Measurements from ENCODE around the gene ARFGAP3.
"Not testable (repeated sequence)": the region's sequence is repeated elsewhere in the genome, so short reads cannot be mapped to it uniquely, and the experiment has no call there.

Gene ARFGAP3

GRCh38 chr22:42752912-42753311 lies 104.2 kb downstream of the ARFGAP3 start:
- Histone ChIP-seq H3K4me1 (ENCODE audit: control insufficient read depth in 1 of 2, insufficient read depth in 2 of 2, low read length in 2 of 2) (no peaks in the 10 kb centered on the region), H3K36me3 (ENCODE audit: control insufficient read depth in 1 of 2, insufficient read depth in 2 of 2, low read length in 2 of 2) (no peaks in the 10 kb centered on the region), H3K27me3 (ENCODE audit: low read depth, low read length) (no peaks in the 10 kb centered on the region), H3K9me3 (ENCODE audit: control insufficient read depth in 1 of 2, low read length in 2 of 2) (no peaks in the 10 kb centered on the region), H3K4me3 (ENCODE audit: low read depth in 1 of 2, low read length in 2 of 2) (no peak overlapping the region), H3K27ac (ENCODE audit: low read length) (peak overlapping the region; percentile 35)

DNA sequence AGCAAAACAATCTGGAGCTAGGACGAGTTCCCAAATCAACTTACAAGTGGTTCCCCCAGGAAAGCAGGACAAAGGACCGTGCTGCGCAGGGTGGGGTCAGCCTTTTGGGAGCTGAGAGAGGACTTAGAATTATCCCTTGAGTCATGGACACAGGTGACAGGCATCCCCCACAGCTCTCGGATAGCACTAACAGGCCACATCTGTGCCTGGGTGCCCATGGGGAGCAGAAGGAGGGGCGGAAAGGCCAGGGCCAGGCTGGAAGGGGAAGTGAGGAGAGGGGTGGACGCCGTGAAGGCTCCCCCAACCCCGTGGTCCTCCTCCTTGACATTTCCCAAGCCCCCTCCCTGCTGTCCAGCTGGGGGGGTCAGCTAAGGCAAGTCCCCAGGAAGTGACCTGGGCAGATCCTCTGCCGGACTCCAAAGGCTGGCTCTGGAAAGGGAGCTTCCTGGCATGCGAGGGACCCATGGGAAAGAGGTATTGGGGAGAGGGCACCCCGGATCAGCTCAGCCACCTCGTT lies 104.8 kb downstream of the ARFGAP3 start:
- Histone ChIP-seq H3K9me3 (ENCODE audit: control insufficient read depth in 1 of 2, low read length in 2 of 2) (no peaks in the 10 kb centered on the region), H3K4me1 (ENCODE audit: control insufficient read depth in 1 of 2, insufficient read depth in 2 of 2, low read length in 2 of 2) (no peaks in the 10 kb centered on the region), H3K36me3 (ENCODE audit: control insufficient read depth in 1 of 2, insufficient read depth in 2 of 2, low read length in 2 of 2) (no peaks in the 10 kb centered on the region), H3K27ac (ENCODE audit: low read length) (peak overlapping the region; percentile 35), H3K27me3 (ENCODE audit: low read depth, low read length) (no peaks in the 10 kb centered on the region), H3K4me3 (ENCODE audit: low read depth in 1 of 2, low read length in 2 of 2) (no peak overlapping the region)

DNA sequence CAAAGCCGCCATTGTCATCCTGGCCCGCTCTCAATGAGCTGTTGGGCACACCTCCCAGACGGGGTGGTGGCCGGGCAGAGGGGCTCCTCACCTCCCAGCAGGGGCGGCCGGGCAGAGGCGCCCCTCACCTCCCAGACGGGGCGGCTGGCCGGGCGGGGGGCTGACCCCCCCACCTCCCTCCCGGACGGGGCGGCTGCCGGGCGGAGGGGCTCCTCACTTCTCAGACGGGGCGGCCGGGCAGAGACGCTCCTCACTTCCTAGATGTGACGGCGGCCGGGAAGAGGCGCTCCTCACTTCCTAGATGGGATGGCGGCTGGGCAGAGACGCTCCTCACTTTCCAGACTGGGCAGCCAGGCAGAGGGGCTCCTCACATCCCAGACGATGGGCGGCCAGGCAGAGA lies 106.7 kb downstream of the ARFGAP3 start:
- not testable (repeated sequence) for H3K4me1 ChIP-seq (ENCODE audit: control insufficient read depth in 1 of 2, insufficient read depth in 2 of 2, low read length in 2 of 2); H3K36me3 ChIP-seq (ENCODE audit: control insufficient read depth in 1 of 2, insufficient read depth in 2 of 2, low read length in 2 of 2); H3K27ac ChIP-seq (ENCODE audit: low read length); H3K27me3 ChIP-seq (ENCODE audit: low read depth, low read length); H3K4me3 ChIP-seq (ENCODE audit: low read depth in 1 of 2, low read length in 2 of 2); H3K9me3 ChIP-seq (ENCODE audit: control insufficient read depth in 1 of 2, low read length in 2 of 2)

DNA sequence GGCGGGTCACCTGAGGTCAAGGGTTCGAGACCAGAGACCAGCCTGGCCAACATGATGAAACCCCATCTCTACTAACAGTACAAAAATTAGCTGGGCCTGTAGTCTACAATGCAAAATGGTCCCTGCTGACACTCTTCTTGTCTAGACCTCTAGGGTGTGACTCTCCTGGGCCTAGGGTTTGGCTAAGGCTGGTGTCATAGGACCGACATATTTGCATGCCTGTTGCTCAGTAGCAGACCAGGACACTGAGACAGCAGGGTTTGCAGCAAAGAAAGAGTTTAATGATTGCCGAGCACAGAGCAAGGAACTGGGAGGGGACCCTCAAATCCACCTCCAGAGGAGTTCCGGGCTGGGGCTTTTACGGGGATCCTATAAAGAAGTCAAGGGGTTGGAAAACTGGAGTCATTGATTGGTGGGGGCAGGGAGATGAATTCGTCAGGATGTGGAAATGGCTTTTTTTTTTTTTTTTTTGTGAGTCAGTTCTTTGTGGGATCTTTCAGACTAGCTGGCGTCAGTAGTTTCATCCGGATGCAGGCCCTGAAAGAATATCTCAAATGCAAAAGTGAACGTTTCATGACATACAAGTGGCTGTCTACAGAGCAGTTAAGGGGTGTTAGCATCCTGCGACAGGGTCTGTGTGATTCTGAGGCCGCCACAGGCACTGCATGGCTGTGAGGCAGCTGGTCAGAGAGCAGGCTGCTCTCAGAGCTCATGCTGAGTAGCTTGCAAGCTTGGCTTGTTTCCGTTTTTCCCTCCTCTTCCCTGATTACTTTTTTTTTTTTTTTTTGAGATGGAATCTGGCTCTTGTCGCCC lies 109.2 kb downstream of the ARFGAP3 start:
- Histone ChIP-seq H3K27me3 (ENCODE audit: low read depth, low read length) (no peaks in the 10 kb centered on the region), H3K27ac (ENCODE audit: low read length) (peak overlapping the region; percentile 19), H3K9me3 (ENCODE audit: control insufficient read depth in 1 of 2, low read length in 2 of 2) (no peaks in the 10 kb centered on the region), H3K4me3 (ENCODE audit: low read depth in 1 of 2, low read length in 2 of 2) (no peak overlapping the region), H3K4me1 (ENCODE audit: control insufficient read depth in 1 of 2, insufficient read depth in 2 of 2, low read length in 2 of 2) (peaks cover 3 to 7% of the 10 kb centered on the region in 2 donors), H3K36me3 (ENCODE audit: control insufficient read depth in 1 of 2, insufficient read depth in 2 of 2, low read length in 2 of 2) (no peaks in the 10 kb centered on the region)

All from muscle layer of duodenum (tissue), 2 donors.